HFF-Myc (cell line): Measurements from ENCODE around the gene TNFRSF6B.
"Not testable (repeated sequence)": the region's sequence is repeated elsewhere in the genome, so short reads cannot be mapped to it uniquely, and the experiment has no call there.

Experiments
- DNase-seq: peaks from one replicate; pipeline ENCODE4 v3.0.0-alpha.2; 2011; ENCODE audit warnings: low read depth; ENCODE audit errors: extremely low read depth
- H3K4me3 ChIP-seq: replicated peaks from 2 replicates; pipeline ENCODE4 v1.5.1; 2011; ENCODE audit warnings: low read depth, mild to moderate bottlenecking, control low read depth, low read length
- TF ChIP-seq, protein P1 (sequence below): IDR thresholded peaks from 2 replicates; pipeline ENCODE4 v1.5.1; 2012; ENCODE audit warnings: mild to moderate bottlenecking, low read depth, low read length, control low read depth; ENCODE audit errors: missing control alignments

Gene TNFRSF6B

GRCh38 chr20:63663332-63664066 is 33.0 kb upstream of the TNFRSF6B start:
- H3K4me3 ChIP-seq = no peak overlapping the region
- TF ChIP-seq, protein P1, sequence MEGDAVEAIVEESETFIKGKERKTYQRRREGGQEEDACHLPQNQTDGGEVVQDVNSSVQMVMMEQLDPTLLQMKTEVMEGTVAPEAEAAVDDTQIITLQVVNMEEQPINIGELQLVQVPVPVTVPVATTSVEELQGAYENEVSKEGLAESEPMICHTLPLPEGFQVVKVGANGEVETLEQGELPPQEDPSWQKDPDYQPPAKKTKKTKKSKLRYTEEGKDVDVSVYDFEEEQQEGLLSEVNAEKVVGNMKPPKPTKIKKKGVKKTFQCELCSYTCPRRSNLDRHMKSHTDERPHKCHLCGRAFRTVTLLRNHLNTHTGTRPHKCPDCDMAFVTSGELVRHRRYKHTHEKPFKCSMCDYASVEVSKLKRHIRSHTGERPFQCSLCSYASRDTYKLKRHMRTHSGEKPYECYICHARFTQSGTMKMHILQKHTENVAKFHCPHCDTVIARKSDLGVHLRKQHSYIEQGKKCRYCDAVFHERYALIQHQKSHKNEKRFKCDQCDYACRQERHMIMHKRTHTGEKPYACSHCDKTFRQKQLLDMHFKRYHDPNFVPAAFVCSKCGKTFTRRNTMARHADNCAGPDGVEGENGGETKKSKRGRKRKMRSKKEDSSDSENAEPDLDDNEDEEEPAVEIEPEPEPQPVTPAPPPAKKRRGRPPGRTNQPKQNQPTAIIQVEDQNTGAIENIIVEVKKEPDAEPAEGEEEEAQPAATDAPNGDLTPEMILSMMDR = no peak
- DNase-seq = no peak

DNA sequence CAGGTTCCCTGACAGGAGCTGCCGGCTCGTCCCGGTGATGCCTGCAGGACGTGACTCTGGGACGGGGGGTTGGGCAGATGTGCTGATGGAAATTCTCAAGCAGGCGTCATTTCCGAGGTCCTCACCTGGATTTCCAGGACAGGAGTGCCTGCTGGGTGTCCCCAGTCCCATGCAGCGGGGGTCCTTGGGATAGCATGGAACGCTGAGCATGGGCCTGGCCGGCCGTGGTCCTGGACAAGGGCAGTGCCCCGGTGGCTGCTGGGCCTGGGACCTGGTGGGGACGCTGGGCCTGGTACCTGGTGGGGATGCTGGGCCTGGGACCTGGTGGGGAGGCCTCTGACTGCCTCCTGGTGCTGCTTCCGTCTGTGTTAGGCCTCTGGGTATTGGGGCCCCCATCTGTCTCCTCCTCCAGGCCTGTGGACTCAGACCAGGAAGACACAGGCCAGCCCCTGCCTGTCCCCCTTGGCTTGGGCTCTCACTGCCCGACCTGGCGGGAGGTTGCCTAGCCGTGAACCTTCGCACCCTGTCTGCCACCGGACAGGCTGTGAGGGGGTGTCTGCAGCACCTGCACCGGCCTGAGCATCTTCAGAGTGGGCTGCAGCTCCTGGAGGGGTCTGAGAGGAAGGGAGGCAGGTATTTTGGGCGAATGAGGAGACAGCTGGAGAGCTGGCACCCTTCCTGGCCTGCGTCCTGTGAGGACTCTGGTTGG is 32.2 kb upstream of the TNFRSF6B start:
- TF ChIP-seq, protein P1 = no peak
- no peak for DNase-seq
- H3K4me3 ChIP-seq = no peak overlapping the region

DNA sequence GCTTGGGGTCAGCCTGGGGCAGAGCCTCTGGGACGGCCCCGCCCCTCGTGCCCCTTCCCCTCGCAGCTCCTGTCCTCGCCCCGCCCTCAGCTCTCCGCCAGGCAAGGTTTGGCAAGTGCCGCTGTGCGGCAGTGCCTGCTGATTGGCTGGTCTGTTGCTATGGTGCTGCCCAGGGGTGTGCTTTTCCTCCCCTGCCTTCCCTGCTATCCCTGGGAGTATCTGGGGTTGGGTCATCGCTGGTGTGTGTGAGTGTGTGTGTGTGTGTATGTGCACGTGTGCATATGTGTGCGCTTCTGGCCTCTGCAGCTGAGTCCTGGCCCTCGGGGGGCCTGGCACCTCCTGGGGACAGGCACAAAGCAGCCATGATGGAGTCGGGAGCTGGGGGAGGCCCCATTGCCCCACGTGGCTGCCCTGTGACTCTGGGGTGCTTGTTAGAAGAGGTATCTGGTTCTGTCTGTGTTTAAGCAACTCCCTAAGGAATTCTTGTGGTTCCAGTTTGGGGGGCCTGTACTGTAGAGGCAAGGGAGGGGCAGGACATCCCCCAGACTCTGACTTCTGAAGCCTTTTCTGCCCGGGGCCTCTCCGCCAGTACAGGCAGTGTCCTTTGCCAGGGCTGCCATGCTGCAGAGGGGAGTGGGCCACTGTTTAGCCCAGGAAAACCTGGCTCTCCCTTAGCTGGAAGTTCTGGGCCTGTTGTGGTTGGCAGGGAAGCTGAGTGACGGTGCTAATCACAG is 31.4 kb upstream of the TNFRSF6B start:
- TF ChIP-seq, protein P1 = no peak
- DNase-seq = no peak
- no peak overlapping the region for H3K4me3 ChIP-seq

DNA sequence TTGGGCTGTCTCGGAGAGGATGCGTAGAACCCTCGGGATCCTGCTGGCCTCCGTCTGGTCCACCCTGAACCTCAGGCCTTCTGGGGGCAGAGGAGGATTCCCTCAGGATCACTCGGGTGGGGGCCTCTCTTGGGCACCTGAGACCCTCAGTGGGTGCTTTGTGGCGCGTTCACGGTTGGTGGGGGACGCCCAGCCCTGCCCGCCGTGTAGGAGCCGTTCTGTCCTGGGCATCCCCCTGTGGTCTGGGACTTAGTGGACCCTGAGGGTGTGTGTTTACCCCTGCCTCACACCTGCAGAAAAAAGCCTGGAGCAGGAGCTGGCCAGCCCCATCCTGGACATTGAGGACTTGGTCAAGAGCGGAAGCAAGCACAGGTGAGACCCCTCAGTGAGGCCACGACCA is 30.7 kb upstream of the TNFRSF6B start:
- TF ChIP-seq, protein P1 = no peak
- no peak overlapping the region for H3K4me3 ChIP-seq
- DNase-seq = no peak

- no peak for DNase-seq
- H3K4me3 ChIP-seq = no peak overlapping the region
- TF ChIP-seq, protein P1 = no peak
Measured at GRCh38 chr20:63667858-63668257, 28.6 kb upstream of the TNFRSF6B start.

DNA sequence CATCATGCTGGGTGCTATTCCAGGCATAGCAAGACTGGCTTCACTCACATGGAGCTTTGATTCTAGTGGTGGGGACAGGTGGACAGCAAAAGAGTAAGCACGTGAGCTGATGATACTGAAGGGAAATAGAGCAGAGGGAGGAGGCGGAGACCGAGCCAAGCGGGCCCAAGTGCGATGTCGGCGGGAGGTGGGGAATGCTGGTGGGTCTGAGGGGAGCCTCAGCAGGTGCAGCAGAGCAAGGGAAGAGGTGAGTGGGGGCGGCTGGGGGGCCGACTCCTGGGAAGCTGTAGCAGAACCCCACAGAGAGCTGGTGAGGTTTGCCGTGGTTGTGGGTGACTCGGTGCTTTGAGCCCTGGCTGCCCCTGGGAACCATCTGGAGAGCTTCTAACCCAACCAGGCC is 28.1 kb upstream of the TNFRSF6B start:
- DNase-seq = no peak
- TF ChIP-seq, protein P1 = no peak
- no peak overlapping the region for H3K4me3 ChIP-seq

- DNase-seq, H3K4me3 ChIP-seq: not testable (repeated sequence)
Measured at GRCh38 chr20:63671695-63672094, 24.8 kb upstream of the TNFRSF6B start.
